Lower leg skin (tissue), 4 donors: Measurements from ENCODE around the gene DNAH11. TPM values are rescaled to one million over a fixed set of nuclear protein-coding genes. Genes with fewer than 3 reads are reported as not detected.

Source experiments
- DNase-seq, 2 donors: peaks; one replicate each; pipeline ENCODE4 v3.0.0-alpha.2; 2019; ENCODE audit warnings: low spot score in 2 of 2
- H3K4me3 ChIP-seq: fragments of 200-600 bp; sonication (generic); 2 replicates; pipeline ENCODE4 v1.5.1; 2017; ENCODE audit warnings: mild to moderate bottlenecking, low read depth; ENCODE audit not compliant: poor library complexity, severe bottlenecking
- CTCF ChIP-seq, 3 donors: fragments of 450-650 bp; IDR thresholded peaks; one replicate each; pipeline ENCODE4 v1.5.1; 2016; ENCODE audit warnings: antibody characterized with exemption in 3 of 3, mild to moderate bottlenecking in 3 of 3, moderate library complexity in 2 of 3
- POLR2A ChIP-seq, 2 donors: fragments of 450-650 bp; IDR thresholded peaks; one replicate each; pipeline ENCODE4 v1.6.1; 2016 to 2017; ENCODE audit warnings: antibody characterized with exemption in 2 of 2, mild to moderate bottlenecking in 1 of 2, moderate library complexity in 1 of 2
- WGBS, 2 donors: methylation state at CpG; one replicate each; pipeline ENCODE4 v1.1.5; 2018; 5-methylcytosine and 5-hydroxymethylcytosine counted together
- intact Hi-C: fragments of 100-400 bp; cut with DNase I; formaldehyde crosslinking; loops from one replicate; pipeline ENCODE4 v1.15.0; 2023; ENCODE audit warnings: low total_unique reads
- total RNA-seq, 4 donors: library from RNA; depleted of rRNA; stranded (reverse); fragments of >200 nt; gene quantifications; one replicate each; pipeline ENCODE4 v1.1.0, GENCODE V29; 2016

The DNAH11 gene
- total RNA-seq, 4 donors from 2014 or later, result 0.88 to 10.0 (median 4.1) TPM

GRCh38 chr7:21768279-21768678 is 225.4 kb downstream of the DNAH11 start:
- no peak overlapping the region for H3K4me3 ChIP-seq
- intact Hi-C loops, result no loop called here
- DNase-seq, result no peak
- TF ChIP-seq CTCF (IDR thresholded peaks at IDR 0.05), result no peak
- TF ChIP-seq POLR2A (IDR thresholded peaks at IDR 0.05), result no peak
- 71 to 80% methylated on average over 5 of the region's 5 CpGs for WGBS, 2 donors

- TF ChIP-seq POLR2A (IDR thresholded peaks at IDR 0.05) (no peak), CTCF (IDR thresholded peaks at IDR 0.05) (no peak)
- H3K4me3 ChIP-seq, result no peak overlapping the region
These were observed 228.4 kb downstream of the DNAH11 start for GRCh38 chr7:21771266-21771665.

GRCh38 chr7:21771906-21772610 is 229.2 kb downstream of the DNAH11 start:
- 2 to 6% methylated on average over 5 of the region's 5 CpGs for WGBS, 2 donors
- H3K4me3 ChIP-seq, result no peak overlapping the region
- DNase-seq, result no peak
- no peak for TF ChIP-seq CTCF (IDR thresholded peaks at IDR 0.05)
- TF ChIP-seq POLR2A (IDR thresholded peaks at IDR 0.05), result no peak
- intact Hi-C loops, result loop anchor here (10.0 kb wide), 1 partner anchor 233 kb away; no protein-coding TSS in a partner anchor

More at GRCh38 chr7:21771266-21771665, 228.4 kb downstream of the DNAH11 start:
- intact Hi-C loops, result loop anchor here (10.0 kb wide), 1 partner anchor 234 kb away; no protein-coding TSS in a partner anchor
- no peak for DNase-seq
- WGBS, 2 donors, result 54 to 64% methylated on average over 5 of the region's 5 CpGs

GRCh38 chr7:21773326-21773725 is 230.5 kb downstream of the DNAH11 start:
- no peak for DNase-seq
- 45 to 50% methylated on average over 3 of the region's 3 CpGs for WGBS, 2 donors
- intact Hi-C loops, result loop anchor here (10.0 kb wide), 1 partner anchor 231 kb away; no protein-coding TSS in a partner anchor
- TF ChIP-seq POLR2A (IDR thresholded peaks at IDR 0.05) (no peak), CTCF (IDR thresholded peaks at IDR 0.05) (no peak)
- H3K4me3 ChIP-seq, result no peak overlapping the region

- TF ChIP-seq POLR2A (IDR thresholded peaks at IDR 0.05), result no peak
- TF ChIP-seq CTCF (IDR thresholded peaks at IDR 0.05), result no peak
- DNase-seq, result no peak
- H3K4me3 ChIP-seq, result no peak overlapping the region
- WGBS, 2 donors, result 85 to 87% methylated on average over 2 of the region's 2 CpGs
- intact Hi-C loops, result loop anchor here (10.0 kb wide), 1 partner anchor 227 kb away; no protein-coding TSS in a partner anchor
These were observed 235.1 kb downstream of the DNAH11 start for GRCh38 chr7:21777921-21778320.
